Trophoblast cell (in vitro differentiated cells and primary cell): ENCODE measurements around the gene KIF2C.
"Not testable (repeated sequence)": the region's sequence is repeated elsewhere in the genome, so short reads cannot be mapped to it uniquely, and the experiment has no call there.

Experiments used
- DNase-seq, 2 donors: peaks; one replicate each; pipeline ENCODE4 v3.0.0-alpha.2; 2016
- H2AFZ ChIP-seq: 2 replicates; pipeline ENCODE4 v1.6.1; 2013; ENCODE audit warnings: low read length, moderate library complexity, mild to moderate bottlenecking; ENCODE audit not compliant: insufficient read depth, poor library complexity
- H2AK5ac ChIP-seq: 2 replicates; pipeline ENCODE4 v1.6.1; 2013; ENCODE audit warnings: mild to moderate bottlenecking, low read length
- H2BK120ac ChIP-seq: 2 replicates; pipeline ENCODE4 v1.6.1; 2013; ENCODE audit warnings: low read length, mild to moderate bottlenecking, moderate library complexity; ENCODE audit not compliant: insufficient read depth, poor library complexity
- H2BK12ac ChIP-seq: 2 replicates; pipeline ENCODE4 v1.6.1; 2013; ENCODE audit warnings: mild to moderate bottlenecking, low read length, moderate library complexity
- H2BK5ac ChIP-seq: 2 replicates; pipeline ENCODE4 v1.6.1; 2013; ENCODE audit warnings: low read length, low read depth, moderate library complexity, mild to moderate bottlenecking; ENCODE audit not compliant: poor library complexity
- H3K14ac ChIP-seq: 2 replicates; pipeline ENCODE4 v1.6.1; 2013; ENCODE audit warnings: mild to moderate bottlenecking, low read length
- H3K18ac ChIP-seq: 2 replicates; pipeline ENCODE4 v1.6.1; 2013; ENCODE audit warnings: mild to moderate bottlenecking, low read length
- H3K23ac ChIP-seq: 2 replicates; pipeline ENCODE4 v1.6.1; 2013; ENCODE audit warnings: low read length
- H3K27ac ChIP-seq: 2 replicates; pipeline ENCODE4 v1.5.1; 2013; ENCODE audit warnings: low read depth, mild to moderate bottlenecking, inconsistent platforms, low read length, moderate library complexity
- H3K27me3 ChIP-seq: 2 replicates; pipeline ENCODE4 v1.6.1; 2013; ENCODE audit warnings: inconsistent platforms, mild to moderate bottlenecking, low read length, moderate library complexity; ENCODE audit not compliant: insufficient read depth
- H3K36me3 ChIP-seq, 2 experiments: 1 replicate in 1 of 2; 2 replicates in 1 of 2; pipeline ENCODE4 v1.6.1; 2013; ENCODE audit warnings: low read length in 2 of 2, mild to moderate bottlenecking in 2 of 2, moderate library complexity in 1 of 2; ENCODE audit not compliant: insufficient read depth in 2 of 2, control insufficient read depth in 1 of 2
- H3K4ac ChIP-seq: 2 replicates; pipeline ENCODE4 v1.6.1; 2013; ENCODE audit warnings: low read depth, mild to moderate bottlenecking, low read length, moderate library complexity
- H3K4me1 ChIP-seq, 2 experiments: 1 replicate in 1 of 2; 2 replicates in 1 of 2; pipeline ENCODE4 v1.6.1; 2013; ENCODE audit warnings: low read length in 2 of 2, mild to moderate bottlenecking in 2 of 2, moderate library complexity in 1 of 2; ENCODE audit not compliant: insufficient read depth in 2 of 2, control insufficient read depth in 1 of 2
- H3K4me2 ChIP-seq: 2 replicates; pipeline ENCODE4 v1.6.1; 2013; ENCODE audit warnings: inconsistent platforms, mild to moderate bottlenecking, low read length, moderate library complexity
- H3K4me3 ChIP-seq: 2 replicates; pipeline ENCODE4 v1.5.1; 2013; ENCODE audit warnings: mild to moderate bottlenecking, low read depth, low read length, inconsistent platforms
- H3K79me1 ChIP-seq: one replicate; pipeline ENCODE4 v1.6.1; 2013; ENCODE audit warnings: low read length
- H3K79me2 ChIP-seq: 2 replicates; pipeline ENCODE4 v1.6.1; 2013; ENCODE audit warnings: low read length, mild to moderate bottlenecking; ENCODE audit not compliant: control insufficient read depth, insufficient read depth, poor library complexity
- H3K9ac ChIP-seq: 2 replicates; pipeline ENCODE4 v1.6.1; 2013; ENCODE audit warnings: mild to moderate bottlenecking, low read length
- H3K9me3 ChIP-seq: 2 replicates; pipeline ENCODE4 v1.6.1; 2013; ENCODE audit warnings: low read depth, mild to moderate bottlenecking, control low read depth, inconsistent platforms, low read length; ENCODE audit not compliant: insufficient read depth
- H4K12ac ChIP-seq: 2 replicates; pipeline ENCODE4 v1.6.1; 2013; ENCODE audit warnings: low read depth, mild to moderate bottlenecking, low read length, moderate library complexity
- H4K8ac ChIP-seq: 2 replicates; pipeline ENCODE4 v1.6.1; 2013; ENCODE audit warnings: low read depth, mild to moderate bottlenecking, low read length, moderate library complexity
- H4K91ac ChIP-seq: one replicate; pipeline ENCODE4 v1.6.1; 2013; ENCODE audit warnings: low read depth, mild to moderate bottlenecking, low read length, moderate library complexity
- WGBS: extraction: QIAGEN DNeasy Blood & Tissue Kit; methylation state at CpG from one replicate; pipeline ENCODE4 v1.1.7; 2013; ENCODE audit warnings: missing lambda C conversion rate; ENCODE audit not compliant: insufficient read length, insufficient coverage; ENCODE audit errors: extremely low coverage; 5-methylcytosine and 5-hydroxymethylcytosine counted together

Gene KIF2C

GRCh38 chr1:44738953-44739306, 707 bp upstream of the KIF2C start:
- not testable (repeated sequence) for H4K12ac ChIP-seq, H3K23ac ChIP-seq, H3K4ac ChIP-seq, H2AK5ac ChIP-seq, H2AFZ ChIP-seq, H3K18ac ChIP-seq, H3K36me3 ChIP-seq, H2BK12ac ChIP-seq, H3K9me3 ChIP-seq, H3K4me3 ChIP-seq, H3K14ac ChIP-seq, H2BK5ac ChIP-seq, DNase-seq, H3K9ac ChIP-seq, H3K79me2 ChIP-seq, H3K27ac ChIP-seq, H3K27me3 ChIP-seq, H3K4me1 ChIP-seq, H2BK120ac ChIP-seq, H3K79me1 ChIP-seq
- WGBS, result no CpG with 5 or more reads among the region's 1 CpG
- peak overlapping the region; percentile 87 for H4K91ac ChIP-seq
- peak overlapping the region; percentile 72 for H3K4me2 ChIP-seq
- peak overlapping the region; percentile 99 for H4K8ac ChIP-seq

GRCh38 chr1:44740179-44740617, 561 bp downstream of the KIF2C start:
- H3K23ac ChIP-seq, result no peak overlapping the region
- no peak for DNase-seq
- no CpG with 5 or more reads among the region's 14 CpGs for WGBS

GRCh38 chr1:44743211-44743610, 3.6 kb downstream of the KIF2C start:
- Histone ChIP-seq H3K4me1 (peaks cover 2 to 3% of the 10 kb centered on the region in 2 experiments), H2BK12ac (no peak overlapping the region), H3K9ac (no peak overlapping the region), H3K27ac (no peak overlapping the region), H2BK120ac (no peak overlapping the region), H4K12ac (no peak overlapping the region), H4K8ac (no peak overlapping the region), H3K79me1 (peaks cover 7% of the 10 kb centered on the region), H3K4me2 (no peak overlapping the region), H3K18ac (no peak overlapping the region), H3K79me2 (peaks cover 7% of the 10 kb centered on the region), H4K91ac (no peak overlapping the region), H3K14ac (no peak overlapping the region), H3K36me3 (peaks cover 22 to 30% of the 10 kb centered on the region in 2 experiments), H3K4ac (no peak overlapping the region), H2AK5ac (no peak overlapping the region), H3K4me3 (no peak overlapping the region), H3K23ac (no peak overlapping the region), H3K9me3 (no peaks in the 10 kb centered on the region), H3K27me3 (no peaks in the 10 kb centered on the region), H2AFZ (no peak overlapping the region), H2BK5ac (no peak overlapping the region)
- no peak for DNase-seq
- no CpG with 5 or more reads among the region's 1 CpG for WGBS

More at GRCh38 chr1:44740179-44740617, 561 bp downstream of the KIF2C start:
- H3K36me3 ChIP-seq, result peaks cover 10 to 16% of the 10 kb centered on the region in 2 experiments
- H2AFZ ChIP-seq, result peak overlapping the region; percentile 94
- H4K8ac ChIP-seq, result peak overlapping the region; percentile 77
- peaks cover 2 to 3% of the 10 kb centered on the region in 2 experiments for H3K4me1 ChIP-seq
- peak overlapping the region; percentile 88 for H2BK5ac ChIP-seq
- H4K12ac ChIP-seq, result peak overlapping the region; percentile 34
- peaks cover 7% of the 10 kb centered on the region for H3K79me2 ChIP-seq
- no peak overlapping the region for H3K27ac ChIP-seq
- H3K9ac ChIP-seq, result peak overlapping the region; percentile 85
- peaks cover 3% of the 10 kb centered on the region for H3K9me3 ChIP-seq
- peak overlapping the region; percentile 42 for H3K14ac ChIP-seq
- H3K79me1 ChIP-seq, result peaks cover 7% of the 10 kb centered on the region
- H3K4ac ChIP-seq, result peak overlapping the region; percentile 82
- peak overlapping the region; percentile 87 for H3K4me3 ChIP-seq
- peak overlapping the region; percentile 66 for H3K18ac ChIP-seq
- H2BK12ac ChIP-seq, result no peak overlapping the region
- H2BK120ac ChIP-seq, result peak overlapping the region; percentile 24
- H3K27me3 ChIP-seq, result no peaks in the 10 kb centered on the region
- peak overlapping the region; percentile 96 for H3K4me2 ChIP-seq
- H4K91ac ChIP-seq, result peak overlapping the region; percentile 59
- H2AK5ac ChIP-seq, result no peak overlapping the region

GRCh38 chr1:44747878-44748277, 8.2 kb downstream of the KIF2C start:
- no peaks in the 10 kb centered on the region for H3K9me3 ChIP-seq
- H4K91ac ChIP-seq, result no peak overlapping the region
- H3K18ac ChIP-seq, result no peak overlapping the region
- no peak overlapping the region for H2BK12ac ChIP-seq
- H3K4me2 ChIP-seq, result no peak overlapping the region
- no peak overlapping the region for H3K4me3 ChIP-seq
- no CpG with 5 or more reads among the region's 3 CpGs for WGBS
- H2AFZ ChIP-seq, result no peak overlapping the region
- no peak overlapping the region for H3K27ac ChIP-seq
- H4K12ac ChIP-seq, result no peak overlapping the region
- no peaks in the 10 kb centered on the region for H3K27me3 ChIP-seq
- H3K36me3 ChIP-seq, result peaks cover 37 to 45% of the 10 kb centered on the region in 2 experiments
- no peak overlapping the region for H3K23ac ChIP-seq
- no peak overlapping the region for H2BK5ac ChIP-seq
- no peak overlapping the region for H3K9ac ChIP-seq
- no peaks in the 10 kb centered on the region for H3K4me1 ChIP-seq
- H3K79me2 ChIP-seq, result no peaks in the 10 kb centered on the region
- no peak overlapping the region for H2AK5ac ChIP-seq
- no peak for DNase-seq
- H3K4ac ChIP-seq, result no peak overlapping the region
- H4K8ac ChIP-seq, result no peak overlapping the region
- no peak overlapping the region for H2BK120ac ChIP-seq
- H3K14ac ChIP-seq, result no peak overlapping the region
- H3K79me1 ChIP-seq, result no peaks in the 10 kb centered on the region
